LHCN-M2 (cell line): ENCODE results near the gene CFAP97. TPM values are rescaled to one million over a fixed set of nuclear protein-coding genes. Genes with fewer than 3 reads are reported as not detected.
A peak's percentile ranks its signal among the peaks of the same experiment; 100 is the strongest.
"Not testable (repeated sequence)": the region's sequence is repeated elsewhere in the genome, so short reads cannot be mapped to it uniquely, and the experiment has no call there.

Experiments
- DNase-seq: peaks from one replicate; pipeline ENCODE4 v3.0.0-alpha.2; 2012; ENCODE audit warnings: low read depth
- total RNA-seq: library from RNA; depleted of rRNA; stranded (reverse); fragments of >200 nt; gene quantifications from 2 replicates; pipeline ENCODE4 v1.2.3, GENCODE V29; 2014

The CFAP97 gene
- total RNA-seq, 1 experiment from 2014 or later = 47.4 TPM

GRCh38 chr4:185201977-185202962 lies 1.5 kb downstream of the CFAP97 start:
- DNase-seq = no peak

- DNase-seq = not testable (repeated sequence)
These were observed 5.6 kb downstream of the CFAP97 start for GRCh38 chr4:185198189-185198588.

- no peak for DNase-seq
These were observed 7.4 kb downstream of the CFAP97 start for GRCh38 chr4:185196437-185196836.

GRCh38 chr4:185194924-185195888 lies 8.6 kb downstream of the CFAP97 start:
- no peak for DNase-seq

GRCh38 chr4:185192059-185192458 lies 11.7 kb downstream of the CFAP97 start:
- DNase-seq = no peak

GRCh38 chr4:185190306-185190856 lies 13.4 kb downstream of the CFAP97 start:
- no peak for DNase-seq

GRCh38 chr4:185189606-185190305 lies 14.0 kb downstream of the CFAP97 start:
- no peak for DNase-seq

GRCh38 chr4:185186769-185187168 lies 17.0 kb downstream of the CFAP97 start:
- no peak for DNase-seq

- DNase-seq = peak; percentile 88
These were observed 20.0 kb downstream of the CFAP97 start for GRCh38 chr4:185183622-185184281.

- DNase-seq = no peak
These were observed 21.6 kb downstream of the CFAP97 start for GRCh38 chr4:185182239-185182638.

GRCh38 chr4:185179488-185179887 lies 24.3 kb downstream of the CFAP97 start:
- no peak for DNase-seq

GRCh38 chr4:185171373-185172071 lies 32.3 kb downstream of the CFAP97 start:
- no peak for DNase-seq

- peak; percentile 15 for DNase-seq
These were observed 36.6 kb downstream of the CFAP97 start for GRCh38 chr4:185167234-185167633.

- peak; percentile 86 for DNase-seq
These were observed 38.2 kb downstream of the CFAP97 start for GRCh38 chr4:185165605-185166063.

- no peak for DNase-seq
These were observed 52.5 kb downstream of the CFAP97 start for GRCh38 chr4:185151296-185151695.

GRCh38 chr4:185149392-185149791 lies 54.4 kb downstream of the CFAP97 start:
- no peak for DNase-seq

- no peak for DNase-seq
These were observed 58.2 kb downstream of the CFAP97 start for GRCh38 chr4:185145572-185145971.

- DNase-seq = no peak
These were observed 59.1 kb downstream of the CFAP97 start for GRCh38 chr4:185144601-185145240.

- DNase-seq = peak; percentile 4
These were observed 60.2 kb downstream of the CFAP97 start for GRCh38 chr4:185143601-185143969.
